Gastrocnemius medialis (tissue), 4 donors: ENCODE measurements around the gene ADAMTS15. TPM values are rescaled to one million over a fixed set of nuclear protein-coding genes. Genes with fewer than 3 reads are reported as not detected.
A peak's percentile ranks its signal among the peaks of the same experiment; 100 is the strongest.

ENCODE experiments used
- ATAC-seq, 2 donors: fragments of 150-250 bp; one replicate each; pipeline ENCODE4 v1.9.1; 2016
- DNase-seq, 2 donors: peaks; one replicate each; pipeline ENCODE4 v3.0.0-alpha.2; 2019
- H3K27ac ChIP-seq, 4 donors: fragments of 200-600 bp; sonication (generic); 1 replicate in 1 of 4; 2 replicates in 3 of 4; pipeline ENCODE4 v1.5.1; 2016 to 2018; ENCODE audit warnings: mild to moderate bottlenecking in 2 of 4, moderate library complexity in 1 of 4
- H3K27me3 ChIP-seq, 3 donors: fragments of 200-600 bp; sonication (generic) in 2 of 3; 1 replicate in 1 of 3; 2 replicates in 2 of 3; pipeline versions ENCODE4 v1.5.1 to v1.6.0; 2016 to 2019; ENCODE audit warnings: mild to moderate bottlenecking in 1 of 3, moderate library complexity in 1 of 3
- H3K36me3 ChIP-seq, 2 donors: fragments of 200-600 bp; sonication (generic) in 1 of 2; one replicate each; pipeline ENCODE4 v1.5.1; 2017 to 2018
- H3K4me1 ChIP-seq, 2 donors: fragments of 200-600 bp; sonication (generic) in 1 of 2; one replicate each; pipeline ENCODE4 v1.5.1; 2016 to 2017; ENCODE audit warnings: mild to moderate bottlenecking in 2 of 2
- H3K4me3 ChIP-seq, 4 donors: fragments of 200-600 bp; sonication (generic) in 3 of 4; 1 replicate in 1 of 4; 2 replicates in 3 of 4; pipeline ENCODE4 v1.5.1; 2016 to 2019; ENCODE audit warnings: mild to moderate bottlenecking in 2 of 4
- H3K9me3 ChIP-seq, 3 donors: fragments of 200-600 bp; sonication (generic) in 2 of 3; 1 replicate in 1 of 3; 2 replicates in 2 of 3; pipeline ENCODE4 v1.5.1; 2016 to 2019
- POLR2A ChIP-seq, 2 donors: fragments of 450-650 bp; IDR thresholded peaks; one replicate each; pipeline ENCODE4 v1.6.1; 2017; ENCODE audit warnings: antibody characterized with exemption in 2 of 2, mild to moderate bottlenecking in 2 of 2, moderate library complexity in 2 of 2
- in situ Hi-C, 4 donors: fragments of 200-750 bp; cut with MboI; loops; one replicate each; pipeline versions ENCODE4 v1.15.0 to v1.8.0; 2017; ENCODE audit warnings: low sequenced_read_pairs in 4 of 4
- intact Hi-C: fragments of 100-400 bp; cut with DNase I; formaldehyde crosslinking; loops from one replicate; pipeline ENCODE4 v1.15.1; 2023; ENCODE audit warnings: low total_unique reads
- total RNA-seq, 4 donors: library from RNA; depleted of rRNA; stranded (reverse); fragments of >200 nt; gene quantifications; one replicate each; pipeline versions ENCODE4 v1.1.0 to v1.2.3, GENCODE V29; 2016
- TF ChIP-seq, protein P1 (sequence below), 5 experiments: fragments of 450-650 bp in 3 of 5; fragments of 200-600 bp in 2 of 5; sonication (generic) in 2 of 5; IDR thresholded peaks in 4 of 5; conservative IDR thresholded peaks in 1 of 5; 1 replicate in 4 of 5; 2 replicates in 1 of 5; pipeline ENCODE4 v1.5.1; 2016 to 2019; ENCODE audit warnings: antibody characterized with exemption in 5 of 5, mild to moderate bottlenecking in 3 of 5, moderate library complexity in 3 of 5

Gene ADAMTS15
- total RNA-seq, 4 donors from 2014 or later = 1.2 to 3.4 (median 1.9) TPM

- H3K4me3 ChIP-seq = no peak overlapping the region
- in situ Hi-C loops = no loop called here
- H3K27ac ChIP-seq = no peak overlapping the region
- H3K36me3 ChIP-seq = peaks cover 0 to 4% of the 10 kb centered on the region in 2 donors
- H3K27me3 ChIP-seq = no peaks in the 10 kb centered on the region
- no peaks in the 10 kb centered on the region for H3K9me3 ChIP-seq
- no peak for TF ChIP-seq POLR2A (IDR thresholded peaks at IDR 0.05)
- TF ChIP-seq, protein P1, sequence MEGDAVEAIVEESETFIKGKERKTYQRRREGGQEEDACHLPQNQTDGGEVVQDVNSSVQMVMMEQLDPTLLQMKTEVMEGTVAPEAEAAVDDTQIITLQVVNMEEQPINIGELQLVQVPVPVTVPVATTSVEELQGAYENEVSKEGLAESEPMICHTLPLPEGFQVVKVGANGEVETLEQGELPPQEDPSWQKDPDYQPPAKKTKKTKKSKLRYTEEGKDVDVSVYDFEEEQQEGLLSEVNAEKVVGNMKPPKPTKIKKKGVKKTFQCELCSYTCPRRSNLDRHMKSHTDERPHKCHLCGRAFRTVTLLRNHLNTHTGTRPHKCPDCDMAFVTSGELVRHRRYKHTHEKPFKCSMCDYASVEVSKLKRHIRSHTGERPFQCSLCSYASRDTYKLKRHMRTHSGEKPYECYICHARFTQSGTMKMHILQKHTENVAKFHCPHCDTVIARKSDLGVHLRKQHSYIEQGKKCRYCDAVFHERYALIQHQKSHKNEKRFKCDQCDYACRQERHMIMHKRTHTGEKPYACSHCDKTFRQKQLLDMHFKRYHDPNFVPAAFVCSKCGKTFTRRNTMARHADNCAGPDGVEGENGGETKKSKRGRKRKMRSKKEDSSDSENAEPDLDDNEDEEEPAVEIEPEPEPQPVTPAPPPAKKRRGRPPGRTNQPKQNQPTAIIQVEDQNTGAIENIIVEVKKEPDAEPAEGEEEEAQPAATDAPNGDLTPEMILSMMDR (IDR thresholded peaks at IDR 0.05 in 4 of 5, conservative IDR thresholded peaks at IDR 0.05 in 1 of 5) = no peak
- ATAC-seq (no peak), DNase-seq (no peak)
- intact Hi-C loops = no loop called here
- H3K4me1 ChIP-seq = peaks cover 0 to 12% of the 10 kb centered on the region in 2 donors
Measured at GRCh38 chr11:130473795-130474377, 25.4 kb downstream of the ADAMTS15 start.

DNA sequence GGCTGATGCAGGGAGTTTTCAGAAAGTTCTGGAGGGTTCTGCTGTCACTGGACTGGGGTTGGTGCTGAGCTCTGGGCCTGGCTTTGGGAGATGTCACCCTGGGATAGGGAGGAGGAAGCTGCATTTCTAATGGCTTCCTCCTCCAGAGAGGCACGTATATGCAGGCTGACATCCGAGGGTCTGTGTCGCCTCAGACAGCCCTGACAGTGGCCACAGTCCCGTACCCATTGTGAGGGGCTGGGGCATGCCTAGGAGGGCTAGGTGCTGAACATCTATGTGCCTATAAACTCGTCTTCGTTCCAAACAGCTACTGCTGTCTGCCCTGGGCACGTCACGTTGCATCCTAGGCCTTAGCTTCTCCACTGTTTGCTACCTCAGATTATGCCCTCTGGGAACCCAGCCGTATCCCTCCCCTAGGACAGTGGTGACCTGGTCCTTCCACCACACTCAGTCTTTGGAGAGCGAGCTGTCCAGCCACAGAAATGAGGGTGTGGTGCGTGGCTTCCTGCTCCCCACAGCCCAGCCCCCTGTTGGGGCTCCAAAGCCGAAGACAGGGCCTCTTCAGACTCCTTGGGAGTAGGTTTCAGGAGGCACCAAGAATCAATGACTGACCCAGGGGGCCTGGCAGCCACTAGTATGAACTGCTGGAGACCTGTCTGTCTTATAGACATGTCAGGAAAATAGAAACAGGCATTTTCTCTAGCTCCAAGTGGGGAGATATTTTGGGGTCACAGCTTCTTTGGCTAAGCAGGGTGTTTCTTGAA lies 26.4 kb downstream of the ADAMTS15 start:
- no peaks in the 10 kb centered on the region for H3K27me3 ChIP-seq
- no peaks in the 10 kb centered on the region for H3K9me3 ChIP-seq
- H3K4me3 ChIP-seq = no peak overlapping the region
- DNase-seq (no peak), ATAC-seq (no peak)
- peaks cover 0 to 4% of the 10 kb centered on the region in 2 donors for H3K36me3 ChIP-seq
- H3K27ac ChIP-seq = no peak overlapping the region
- TF ChIP-seq, protein P1 (IDR thresholded peaks at IDR 0.05 in 4 of 5, conservative IDR thresholded peaks at IDR 0.05 in 1 of 5) = no peak
- no peak for TF ChIP-seq POLR2A (IDR thresholded peaks at IDR 0.05)
- in situ Hi-C loops = no loop called here
- intact Hi-C loops = no loop called here
- H3K4me1 ChIP-seq = peaks cover 8 to 12% of the 10 kb centered on the region in 2 donors

DNA sequence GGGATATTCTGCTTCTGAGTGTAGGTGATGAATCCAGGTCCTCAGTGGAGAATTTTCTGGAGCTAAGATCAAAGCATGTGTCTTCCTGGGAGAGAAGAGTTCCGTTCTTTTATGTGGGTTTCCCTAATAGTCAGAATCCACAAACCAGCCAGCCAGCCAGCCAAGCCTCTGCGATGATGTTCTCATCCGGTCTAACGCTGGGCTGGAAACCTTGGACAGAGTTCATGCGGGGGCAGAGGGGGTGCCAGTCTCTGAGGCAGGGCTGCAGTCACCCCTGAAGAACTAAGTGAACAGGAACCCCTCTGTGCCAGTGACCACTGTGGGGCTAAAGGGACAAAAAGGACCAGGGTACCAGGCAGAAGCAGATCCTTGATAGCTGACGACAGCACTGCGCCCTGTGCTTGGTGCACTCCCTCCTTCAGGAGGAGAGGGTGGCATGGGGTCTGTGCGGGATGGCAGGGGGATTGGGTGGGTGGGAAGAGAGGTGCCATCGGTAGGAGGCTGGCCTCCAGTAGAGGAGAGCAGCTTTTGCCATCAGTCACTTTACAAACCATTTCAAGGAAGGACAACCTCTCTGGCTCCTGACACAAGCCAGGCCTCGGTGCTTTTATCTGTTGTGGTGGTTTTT lies 27.1 kb downstream of the ADAMTS15 start:
- TF ChIP-seq POLR2A (IDR thresholded peaks at IDR 0.05) = no peak
- peaks cover 0 to 4% of the 10 kb centered on the region in 2 donors for H3K36me3 ChIP-seq
- intact Hi-C loops = no loop called here
- DNase-seq (no peak), ATAC-seq (no peak)
- no peak overlapping the region for H3K4me3 ChIP-seq
- in situ Hi-C loops = no loop called here
- peaks cover 8 to 14% of the 10 kb centered on the region in 2 donors for H3K4me1 ChIP-seq
- H3K27me3 ChIP-seq = no peaks in the 10 kb centered on the region
- H3K9me3 ChIP-seq = no peaks in the 10 kb centered on the region
- no peak overlapping the region for H3K27ac ChIP-seq

GRCh38 chr11:130476200-130476921 lies 27.9 kb downstream of the ADAMTS15 start:
- Histone ChIP-seq H3K4me1 (peaks cover 8 to 16% of the 10 kb centered on the region in 2 donors), H3K27ac (peak overlapping the region; percentile 51 to 76 (median 69)), H3K36me3 (no peaks in the 10 kb centered on the region), H3K9me3 (no peaks in the 10 kb centered on the region), H3K27me3 (no peaks in the 10 kb centered on the region), H3K4me3 (no peak overlapping the region)
- no peak for DNase-seq
- intact Hi-C loops = no loop called here
- in situ Hi-C loops = no loop called here
- TF ChIP-seq POLR2A (IDR thresholded peaks at IDR 0.05) = no peak
- TF ChIP-seq, protein P1 (IDR thresholded peaks at IDR 0.05 in 4 of 5, conservative IDR thresholded peaks at IDR 0.05 in 1 of 5) = no peak
- ATAC-seq = no peak
